ENCODE measurements around the gene LDHD. TPM values are rescaled to one million over a fixed set of nuclear protein-coding genes. Genes with fewer than 3 reads are reported as not detected.

The LDHD gene
- total RNA-seq, 4 donors from 2014 or later: 27.8 to 54.5 (median 44.2) TPM

DNA sequence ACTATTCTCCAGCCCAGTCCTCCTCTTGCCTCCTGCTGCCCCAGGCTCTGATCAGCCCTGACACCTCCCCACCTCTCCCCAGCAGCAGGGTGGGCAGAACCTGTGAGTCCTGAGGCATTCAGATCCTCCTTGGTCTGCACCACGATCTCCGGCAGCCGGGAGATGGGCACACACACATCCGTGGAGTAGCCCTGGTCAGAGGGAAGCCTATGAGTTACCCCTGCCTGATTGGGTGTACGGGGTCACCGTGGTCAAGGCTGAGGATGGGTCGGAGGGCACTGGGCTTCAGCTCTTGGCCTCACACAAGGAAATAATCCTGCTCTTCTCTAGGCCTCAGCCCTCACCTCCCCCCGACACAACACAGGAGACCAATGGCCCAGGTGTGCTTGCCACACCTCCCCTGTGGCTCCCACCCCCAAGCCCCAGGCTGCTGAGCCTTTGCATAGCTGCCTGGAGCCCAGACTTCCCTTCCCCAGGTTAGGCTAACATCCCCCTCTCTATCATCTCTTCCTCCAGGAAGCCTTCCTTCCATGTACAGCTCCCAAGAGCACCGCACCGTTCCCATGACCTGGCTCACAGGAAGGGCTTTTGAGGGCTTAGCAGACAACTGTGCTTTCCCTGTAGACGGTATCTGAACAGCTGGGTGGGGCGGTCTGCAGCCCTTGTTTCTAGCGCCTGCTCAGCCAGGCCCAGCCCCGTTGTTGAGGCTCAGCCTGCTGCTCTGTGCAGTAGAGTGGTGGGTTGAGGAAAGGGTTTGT lies 3.7 kb downstream of the LDHD start:
- H3K9me3 ChIP-seq: no peaks in the 10 kb centered on the region
- no peak overlapping the region for H3K4me3 ChIP-seq
- no peak for ATAC-seq
- no peaks in the 10 kb centered on the region for H3K27me3 ChIP-seq
- no peak for TF ChIP-seq CTCF (IDR thresholded peaks at IDR 0.05 in 4 of 5, conservative IDR thresholded peaks at IDR 0.05 in 1 of 5)
- TF ChIP-seq POLR2A (IDR thresholded peaks at IDR 0.05): no peak
- peak overlapping the region; percentile 97 to 99 (median 97) for H3K27ac ChIP-seq
- H3K4me1 ChIP-seq: peaks cover 61 to 70% of the 10 kb centered on the region in 2 donors
- intact Hi-C loops (cut with DNase I; ENCODE audit: low total_unique reads): loop anchor here (10.0 kb wide), 1 partner anchor 152 kb away; no protein-coding TSS in a partner anchor
- in situ Hi-C loops (cut with MboI; ENCODE audit: low sequenced_read_pairs in 4 of 4): no loop called here
- no peak for DNase-seq
- H3K36me3 ChIP-seq: no peaks in the 10 kb centered on the region

- Histone ChIP-seq H3K36me3 (no peaks in the 10 kb centered on the region), H3K4me3 (no peak overlapping the region), H3K27ac (peak overlapping the region; percentile 97 to 99 (median 97)), H3K9me3 (no peaks in the 10 kb centered on the region), H3K27me3 (no peaks in the 10 kb centered on the region), H3K4me1 (peaks cover 66 to 77% of the 10 kb centered on the region in 2 donors)
- DNase-seq: no peak
- ATAC-seq: no peak
- in situ Hi-C loops (cut with MboI; ENCODE audit: low sequenced_read_pairs in 4 of 4): no loop called here
- TF ChIP-seq POLR2A (IDR thresholded peaks at IDR 0.05) (no peak), CTCF (IDR thresholded peaks at IDR 0.05 in 4 of 5, conservative IDR thresholded peaks at IDR 0.05 in 1 of 5) (no peak)
- intact Hi-C loops (cut with DNase I; ENCODE audit: low total_unique reads): loop anchor here (1.0 to 10.0 kb wide), 2 partner anchors 114 to 153 kb away; no protein-coding TSS in a partner anchor
Observed at GRCh38 chr16:75111961-75112733, 4.4 kb downstream of the LDHD start.

GRCh38 chr16:75111514-75111940 lies 5.1 kb downstream of the LDHD start:
- no peaks in the 10 kb centered on the region for H3K36me3 ChIP-seq
- H3K27me3 ChIP-seq: no peaks in the 10 kb centered on the region
- no peak for ATAC-seq
- no peak for DNase-seq
- no peaks in the 10 kb centered on the region for H3K9me3 ChIP-seq
- peak overlapping the region in 1 of 4 donors; percentile 38 for H3K4me3 ChIP-seq
- in situ Hi-C loops (cut with MboI; ENCODE audit: low sequenced_read_pairs in 4 of 4): no loop called here
- intact Hi-C loops (cut with DNase I; ENCODE audit: low total_unique reads): loop anchor here (1.0 to 10.0 kb wide), 2 partner anchors 113 to 153 kb away; no protein-coding TSS in a partner anchor
- TF ChIP-seq CTCF (IDR thresholded peaks at IDR 0.05 in 4 of 5, conservative IDR thresholded peaks at IDR 0.05 in 1 of 5): peak in 3 of 5 experiments; percentile 14 to 44 (median 41)
- TF ChIP-seq POLR2A (IDR thresholded peaks at IDR 0.05): peak in 1 of 2 donors; percentile 16
- peaks cover 68 to 80% of the 10 kb centered on the region in 2 donors for H3K4me1 ChIP-seq
- peak overlapping the region; percentile 97 to 99 (median 97) for H3K27ac ChIP-seq

- Histone ChIP-seq H3K27me3 (no peaks in the 10 kb centered on the region), H3K9me3 (no peaks in the 10 kb centered on the region), H3K36me3 (no peaks in the 10 kb centered on the region), H3K4me1 (peaks cover 73 to 81% of the 10 kb centered on the region in 2 donors), H3K27ac (peak overlapping the region; percentile 97 to 99 (median 97)), H3K4me3 (peak overlapping the region; percentile 32 to 38 (median 34))
- intact Hi-C loops (cut with DNase I; ENCODE audit: low total_unique reads): loop anchor here (1.0 to 10.0 kb wide), 3 partner anchors 24 to 154 kb away; no protein-coding TSS in a partner anchor
- TF ChIP-seq CTCF (IDR thresholded peaks at IDR 0.05 in 4 of 5, conservative IDR thresholded peaks at IDR 0.05 in 1 of 5) (peak; percentile 92 to 98 (median 95)), POLR2A (IDR thresholded peaks at IDR 0.05) (peak in 1 of 2 donors; percentile 12)
- peak; percentile 86 to 94 for DNase-seq
- peak; percentile 47 to 50 for ATAC-seq
- in situ Hi-C loops (cut with MboI; ENCODE audit: low sequenced_read_pairs in 4 of 4): no loop called here
Observed at GRCh38 chr16:75110637-75111513, 5.7 kb downstream of the LDHD start.

Data from gastrocnemius medialis (tissue), 4 donors.